NCI-H82 treated with DMSO at 0.1 percent for 48 hours (cell line): ENCODE results near the gene TIGAR.

Source experiments
- DNase-seq: peaks from one replicate; lab custom pipeline; 2025; ENCODE audit not compliant: unreplicated experiment; lab: John Stamatoyannopoulos, UW

TIGAR gene

DNA sequence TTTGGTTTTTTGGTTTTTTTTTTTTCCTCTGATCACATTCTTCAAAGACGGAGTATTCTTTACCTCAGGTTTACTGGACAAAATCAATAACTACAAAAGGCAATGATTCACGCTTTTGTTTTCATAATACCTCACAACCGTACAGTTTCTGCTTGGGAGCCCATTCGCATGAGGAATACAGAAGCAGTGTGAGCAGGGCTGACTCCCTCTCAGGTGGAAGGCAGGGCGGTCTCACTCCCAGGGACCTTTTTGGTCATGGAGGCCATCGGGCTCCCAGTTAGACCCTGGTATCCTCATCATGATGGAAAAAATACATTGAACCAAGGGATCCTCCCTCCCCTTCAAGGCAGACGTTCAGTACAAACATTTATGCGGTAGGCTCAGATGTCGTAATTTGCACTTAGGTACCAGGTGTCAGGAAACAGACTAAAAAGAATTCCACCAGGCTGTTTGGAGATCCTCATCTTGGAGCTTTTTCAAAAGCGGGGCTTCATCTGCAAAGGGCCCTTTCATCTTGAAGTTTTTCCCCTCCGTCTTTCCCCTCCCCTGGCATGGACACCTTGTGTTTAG, 19.0 kb upstream of the TIGAR start:
- no peak for DNase-seq

DNA sequence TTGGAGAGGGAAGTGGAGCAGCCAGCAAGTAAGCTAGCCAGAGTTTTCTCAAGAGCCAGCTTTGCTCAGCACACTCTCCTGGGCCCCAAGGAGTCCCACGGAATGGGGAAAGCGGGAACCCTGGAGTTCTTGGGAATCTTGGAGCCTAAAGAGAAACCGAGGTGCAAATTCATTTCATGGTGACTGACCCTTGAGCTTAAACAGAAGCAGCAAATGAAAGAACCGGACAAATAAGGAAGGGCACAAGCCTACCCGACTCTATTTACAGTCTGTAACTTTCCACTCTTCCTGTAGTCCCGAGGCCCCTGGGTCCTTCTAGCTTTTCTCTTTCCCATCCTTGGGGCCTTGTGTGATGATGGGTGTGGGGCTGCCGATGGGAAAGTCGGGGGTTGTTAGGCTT, 18.1 kb upstream of the TIGAR start:
- no peak for DNase-seq

DNA sequence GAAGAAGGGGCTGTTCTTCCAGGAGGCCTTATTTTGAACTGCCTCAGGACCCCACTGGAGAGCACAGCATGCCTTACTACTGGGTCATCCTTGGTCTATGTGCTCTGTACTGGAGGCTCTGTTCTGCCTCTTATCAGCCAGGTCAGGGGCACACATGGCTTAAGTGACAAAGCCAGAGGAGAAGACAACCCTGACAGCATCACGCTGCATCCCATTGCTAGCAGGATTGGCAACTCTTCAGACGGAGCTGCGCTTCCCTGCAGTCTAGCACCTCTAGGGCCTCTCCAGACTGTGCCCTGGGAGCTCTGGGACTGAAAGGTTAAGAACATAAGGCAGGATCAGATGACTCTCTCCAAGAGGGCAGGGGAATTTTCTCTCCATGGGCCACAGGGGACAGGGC, 17.3 kb upstream of the TIGAR start:
- no peak for DNase-seq

DNA sequence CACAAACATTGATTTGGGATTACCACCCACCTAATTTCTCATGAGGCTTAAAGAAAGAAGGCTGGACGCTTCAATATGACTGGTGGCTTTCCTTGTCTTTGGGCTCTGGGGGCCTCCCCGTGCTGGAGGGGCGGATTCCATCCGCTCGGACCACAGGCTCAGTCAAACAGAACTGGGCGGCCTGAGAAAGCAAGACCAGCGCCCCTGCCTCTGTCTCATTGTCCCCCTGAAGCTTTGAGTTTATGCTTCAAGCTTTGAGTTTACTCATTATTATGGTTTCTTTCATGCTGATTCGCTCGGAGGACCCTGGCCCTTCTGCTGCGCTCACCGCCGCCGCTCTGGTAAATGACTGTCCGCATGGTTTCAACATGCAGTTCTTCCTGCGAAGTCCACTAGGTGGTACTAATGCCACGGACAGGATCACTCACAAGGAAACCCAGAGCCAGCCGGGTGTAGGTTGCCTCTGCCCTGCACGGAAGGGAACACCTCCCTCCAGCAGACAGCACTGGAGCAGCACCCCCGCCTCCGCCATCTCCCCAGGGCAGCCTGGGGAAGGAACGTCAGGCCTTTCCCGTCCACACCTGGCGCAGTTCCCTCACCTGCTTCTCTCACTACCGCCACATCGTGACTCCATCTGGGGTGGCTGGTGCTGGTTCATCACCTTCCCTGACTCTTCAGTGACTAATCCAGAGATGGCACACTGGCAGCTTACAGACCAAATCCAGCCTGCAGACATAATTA, 13.2 kb upstream of the TIGAR start:
- peak; percentile 94 for DNase-seq

DNA sequence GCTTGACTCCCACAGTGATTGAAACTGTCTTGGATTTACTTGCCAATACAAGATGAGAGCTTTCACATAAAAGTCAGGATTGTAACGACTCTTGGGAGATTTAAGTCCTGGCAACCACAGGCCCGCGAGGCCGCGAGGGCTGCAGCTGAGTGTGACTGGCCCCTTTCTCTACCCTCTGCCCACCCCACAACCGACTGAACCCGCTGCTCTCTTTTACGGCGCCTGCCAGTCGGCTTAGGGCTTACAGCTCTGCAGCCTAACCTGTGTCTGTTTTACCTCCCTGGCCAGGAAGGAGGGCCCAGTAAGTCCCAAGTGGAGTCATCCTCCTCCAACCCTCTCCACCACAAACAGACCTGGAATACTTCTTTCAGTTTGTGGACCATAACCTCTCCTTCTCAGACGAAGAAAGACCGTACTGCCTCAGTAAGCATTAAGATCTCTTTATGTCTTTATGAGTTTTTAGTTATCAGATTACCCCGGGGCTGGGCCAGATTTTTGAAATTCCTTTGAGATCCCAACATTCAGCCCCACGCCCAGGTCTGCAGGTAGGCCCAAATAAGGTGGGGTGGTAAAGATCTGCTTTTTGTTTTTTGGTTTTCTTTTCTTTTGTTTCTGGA, 12.6 kb upstream of the TIGAR start:
- peak; percentile 85 for DNase-seq

DNA sequence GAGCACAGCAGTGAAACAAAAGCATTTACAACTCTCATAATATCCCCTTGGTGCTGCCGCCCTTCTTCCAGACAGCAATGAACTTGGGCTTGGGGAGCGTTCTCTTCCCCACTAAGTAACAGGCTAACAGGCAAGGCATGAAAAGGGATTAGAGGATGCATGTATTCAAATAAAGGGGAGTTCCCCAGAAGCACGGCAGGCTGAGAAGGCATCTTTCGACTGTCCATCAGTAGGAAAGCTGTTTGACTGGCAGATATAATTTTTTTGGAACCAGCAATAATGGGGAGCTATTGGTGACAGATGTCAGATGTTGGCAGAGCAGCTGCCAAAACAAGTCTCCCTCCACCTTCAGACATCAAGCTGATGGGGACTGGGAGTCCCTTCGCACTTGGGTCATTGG, 9.2 kb upstream of the TIGAR start:
- peak; percentile 50 for DNase-seq

DNA sequence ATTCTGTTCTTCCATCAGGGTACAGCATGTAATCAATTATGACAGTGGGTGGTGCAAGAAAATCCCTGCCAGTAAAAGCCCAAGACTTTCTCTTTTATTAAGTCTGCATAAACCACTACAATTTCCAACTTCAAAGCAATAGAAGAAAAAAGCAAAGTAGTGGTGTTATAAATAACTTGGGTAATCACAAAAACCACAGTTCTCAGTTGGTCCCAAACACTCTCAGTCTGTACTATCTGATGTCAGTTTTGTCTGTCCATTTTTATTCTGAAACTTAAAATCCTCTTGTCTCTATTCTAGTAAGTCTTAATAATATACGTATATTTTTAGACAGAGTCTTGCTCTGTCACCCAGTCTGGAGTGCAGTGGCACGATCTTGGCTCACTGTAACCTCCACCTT, 8.8 kb upstream of the TIGAR start:
- DNase-seq, result no peak

DNA sequence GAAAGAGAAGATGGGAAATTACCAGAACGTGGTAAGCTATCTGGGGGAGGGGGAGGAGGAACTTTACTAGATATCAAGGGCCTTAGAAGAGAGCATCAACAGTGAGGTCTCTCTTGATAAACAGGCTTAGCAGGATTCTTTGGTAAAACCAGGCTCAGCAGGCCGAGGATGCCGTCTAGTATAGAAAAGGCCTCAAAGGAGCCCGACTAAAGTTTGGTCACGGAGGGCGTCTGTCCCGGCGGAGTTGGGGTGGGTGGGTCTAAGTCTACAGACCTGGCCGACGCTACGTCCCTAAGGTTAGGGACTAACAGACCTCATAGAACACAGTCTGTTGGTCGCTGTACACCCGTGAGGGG, 538 bp upstream of the TIGAR start:
- no peak for DNase-seq

DNA sequence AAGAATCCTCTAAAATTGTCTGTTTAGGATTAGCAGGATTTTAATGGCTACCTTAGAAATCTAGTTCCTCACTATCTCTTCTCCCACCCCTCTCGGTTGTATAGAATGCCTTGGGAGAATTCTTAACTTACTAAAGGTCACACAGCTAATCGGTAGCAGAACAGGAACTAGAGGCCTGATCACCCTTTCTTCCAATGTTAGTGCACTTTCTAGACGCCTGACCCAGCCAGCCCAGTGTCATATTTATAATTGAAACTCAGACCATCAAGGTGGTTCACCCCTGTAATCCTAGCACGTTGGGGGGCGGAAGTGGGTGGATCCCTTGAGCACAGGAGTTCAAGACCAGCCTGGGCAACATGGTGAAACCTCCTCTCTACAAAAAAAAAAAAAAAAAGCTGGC, 1.7 kb downstream of the TIGAR start:
- DNase-seq, result no peak

DNA sequence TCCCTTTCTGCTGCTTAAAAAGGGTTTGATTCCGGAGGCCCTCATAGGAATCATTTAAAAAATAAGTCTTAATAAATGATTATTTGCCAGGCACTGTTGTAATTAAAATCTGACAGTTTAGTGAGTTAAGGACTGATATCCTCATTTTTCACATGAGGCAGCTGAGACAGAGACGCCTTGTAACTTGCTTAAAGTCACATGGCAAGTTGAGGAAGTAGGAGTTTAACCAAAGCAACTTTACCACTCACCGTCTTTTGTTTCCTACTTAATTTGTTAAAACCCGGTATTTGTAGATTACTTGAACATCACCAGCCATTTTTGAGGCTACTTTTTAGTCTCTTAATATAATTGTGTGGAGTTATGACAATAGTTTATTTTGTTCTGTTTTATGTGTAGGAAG, 2.4 kb downstream of the TIGAR start:
- no peak for DNase-seq

DNA sequence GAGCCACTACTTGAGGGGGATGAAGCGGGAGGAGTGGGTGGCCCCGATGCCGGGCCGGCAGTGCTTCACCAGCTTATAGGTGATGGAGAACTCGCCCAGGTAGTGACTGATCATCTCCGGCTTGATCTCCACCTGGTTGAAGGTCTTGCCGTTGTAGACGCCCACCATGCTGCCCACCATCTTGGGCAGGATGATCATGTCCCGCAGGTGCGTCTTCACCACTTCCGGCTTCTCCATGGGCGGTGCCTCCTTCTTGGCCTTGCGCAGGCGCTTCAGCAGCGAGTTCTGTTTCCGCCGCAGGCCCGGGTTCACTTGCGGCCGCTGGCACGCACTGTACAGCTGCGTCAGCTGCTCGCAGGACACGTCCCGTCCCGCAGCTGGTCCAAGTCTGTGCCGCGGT, 3.4 kb downstream of the TIGAR start:
- DNase-seq, result no peak

DNA sequence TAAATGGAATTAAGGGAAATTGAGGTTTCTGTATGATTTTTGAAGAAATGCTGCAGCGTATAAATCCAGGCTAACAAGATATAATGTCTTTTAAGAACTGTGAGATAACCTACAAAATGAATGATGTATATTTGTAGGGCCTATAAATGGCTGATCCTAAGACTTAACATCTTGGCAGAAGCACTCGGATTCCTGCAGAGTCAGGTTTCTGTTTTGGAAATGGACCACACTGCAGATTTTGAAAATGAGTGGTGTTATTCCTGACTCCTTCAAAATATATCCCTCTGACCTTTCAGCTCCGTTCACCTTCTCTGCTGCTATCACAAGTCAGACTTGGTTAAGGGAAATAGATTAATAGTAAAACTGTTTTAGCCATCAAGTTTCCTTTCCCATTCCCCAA, 5.0 kb downstream of the TIGAR start:
- no peak for DNase-seq

DNA sequence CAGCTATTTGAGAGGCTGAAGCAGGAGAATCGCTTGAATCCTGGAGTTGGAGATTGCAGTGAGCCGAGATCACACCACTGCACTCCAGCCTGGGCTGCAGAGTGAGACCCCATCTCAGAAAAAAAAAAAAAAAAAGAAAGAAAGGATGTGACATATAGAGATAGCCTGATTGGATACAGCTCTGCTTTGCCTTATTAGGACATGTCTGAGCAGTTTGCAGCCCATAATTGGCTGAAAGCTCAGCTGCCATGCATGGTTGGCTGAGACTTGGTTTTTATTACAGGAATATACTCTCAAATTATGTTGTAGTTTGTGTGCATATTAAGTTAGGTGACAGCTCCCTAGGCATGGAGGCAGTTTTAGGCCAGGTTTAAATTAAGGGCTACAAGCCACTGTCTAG, 6.3 kb downstream of the TIGAR start:
- no peak for DNase-seq

DNA sequence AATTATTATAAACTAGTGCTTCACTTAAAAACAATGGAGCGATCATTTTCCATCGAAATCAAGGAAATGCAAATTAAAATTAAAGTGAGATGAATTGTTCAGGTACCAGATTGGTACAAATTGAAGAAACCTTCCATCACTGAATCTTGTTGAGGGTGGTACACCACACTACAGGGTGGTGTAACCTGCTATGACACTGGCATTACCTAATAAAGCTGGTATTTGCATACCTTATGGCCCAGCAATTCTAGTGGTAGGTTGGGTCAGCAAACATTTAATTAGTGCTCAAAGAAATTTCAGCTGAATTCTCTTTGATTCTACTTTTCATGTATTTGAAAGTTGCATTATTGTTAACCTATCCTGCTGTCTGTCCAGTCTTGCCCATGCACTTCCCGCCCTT, 9.2 kb downstream of the TIGAR start:
- DNase-seq, result no peak

DNA sequence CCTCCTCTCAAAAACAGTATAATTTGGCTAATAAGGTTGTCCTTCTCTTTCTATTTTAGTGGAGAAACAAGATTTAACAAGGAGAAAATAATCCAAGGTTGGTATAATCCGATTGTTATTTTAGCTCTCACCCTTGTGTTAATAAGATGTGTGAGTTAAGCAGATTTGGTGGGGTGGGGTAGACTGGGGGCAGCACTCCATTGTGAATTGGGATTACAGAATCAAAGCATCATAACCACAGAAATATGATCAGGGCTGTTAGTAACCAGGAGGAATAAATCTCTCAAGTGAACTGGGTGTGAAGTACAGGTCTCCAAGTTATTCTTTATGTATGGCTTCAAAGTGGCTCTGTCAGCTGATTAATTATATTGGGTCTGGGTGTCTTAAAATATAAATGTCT, 10.2 kb downstream of the TIGAR start:
- peak; percentile 88 for DNase-seq

DNA sequence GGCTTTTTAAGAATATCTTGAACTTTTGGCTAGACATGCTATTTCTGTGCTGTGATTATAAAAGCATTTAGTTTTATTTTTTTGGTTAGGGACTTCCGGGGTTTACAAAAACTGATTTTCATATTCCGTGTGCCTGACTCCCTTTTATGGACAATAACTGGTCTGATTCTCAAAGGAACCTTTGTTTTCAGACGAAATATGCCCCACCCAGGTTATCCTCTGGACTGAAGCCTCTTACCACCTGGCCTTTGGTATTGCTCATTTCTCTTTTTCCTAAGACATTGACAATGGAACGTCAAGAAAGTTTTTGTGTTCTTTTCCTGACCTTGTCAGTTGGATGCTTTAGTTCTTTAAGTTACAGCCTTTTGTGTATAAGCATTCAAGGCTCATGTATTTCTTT, 10.8 kb downstream of the TIGAR start:
- no peak for DNase-seq

DNA sequence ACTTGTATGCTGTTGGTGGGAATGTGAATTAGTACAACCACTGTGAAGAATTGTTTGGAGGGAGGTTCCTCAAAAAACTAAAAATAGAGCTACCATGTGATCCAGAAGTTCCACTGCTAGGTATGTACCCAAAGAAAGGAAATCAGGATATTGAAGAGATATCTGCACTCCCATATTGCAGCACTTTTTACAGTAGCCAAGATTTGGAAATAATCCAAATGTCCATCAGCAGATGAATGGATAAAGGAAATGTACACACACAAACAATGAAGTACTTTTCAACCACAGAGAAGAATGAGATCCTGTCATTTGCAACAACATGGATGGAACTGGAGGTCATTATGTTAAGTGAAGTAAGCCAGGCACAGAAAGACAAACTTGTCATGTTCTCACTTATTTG, 25.9 kb downstream of the TIGAR start:
- DNase-seq, result no peak

DNA sequence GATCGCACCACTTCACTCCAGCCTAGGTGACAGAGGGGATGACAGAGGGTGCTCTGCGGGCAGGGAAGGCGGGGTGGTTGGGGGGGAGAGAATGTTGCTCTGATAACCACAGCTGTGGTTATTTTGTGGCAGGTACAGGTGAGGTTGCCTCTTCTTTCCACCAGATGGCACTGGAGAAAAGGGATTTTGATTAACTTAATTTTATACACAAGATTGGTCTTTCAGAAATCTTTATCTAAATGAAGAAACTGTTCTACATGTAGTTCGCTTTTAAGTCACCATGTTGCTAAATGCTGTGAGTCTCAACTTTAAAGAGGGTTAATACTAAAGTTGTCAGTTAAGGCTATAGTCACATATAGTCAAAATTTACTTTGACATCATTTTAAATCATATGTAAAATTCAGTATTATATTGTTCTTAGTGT, 32.8 kb downstream of the TIGAR start:
- DNase-seq, result no peak

DNA sequence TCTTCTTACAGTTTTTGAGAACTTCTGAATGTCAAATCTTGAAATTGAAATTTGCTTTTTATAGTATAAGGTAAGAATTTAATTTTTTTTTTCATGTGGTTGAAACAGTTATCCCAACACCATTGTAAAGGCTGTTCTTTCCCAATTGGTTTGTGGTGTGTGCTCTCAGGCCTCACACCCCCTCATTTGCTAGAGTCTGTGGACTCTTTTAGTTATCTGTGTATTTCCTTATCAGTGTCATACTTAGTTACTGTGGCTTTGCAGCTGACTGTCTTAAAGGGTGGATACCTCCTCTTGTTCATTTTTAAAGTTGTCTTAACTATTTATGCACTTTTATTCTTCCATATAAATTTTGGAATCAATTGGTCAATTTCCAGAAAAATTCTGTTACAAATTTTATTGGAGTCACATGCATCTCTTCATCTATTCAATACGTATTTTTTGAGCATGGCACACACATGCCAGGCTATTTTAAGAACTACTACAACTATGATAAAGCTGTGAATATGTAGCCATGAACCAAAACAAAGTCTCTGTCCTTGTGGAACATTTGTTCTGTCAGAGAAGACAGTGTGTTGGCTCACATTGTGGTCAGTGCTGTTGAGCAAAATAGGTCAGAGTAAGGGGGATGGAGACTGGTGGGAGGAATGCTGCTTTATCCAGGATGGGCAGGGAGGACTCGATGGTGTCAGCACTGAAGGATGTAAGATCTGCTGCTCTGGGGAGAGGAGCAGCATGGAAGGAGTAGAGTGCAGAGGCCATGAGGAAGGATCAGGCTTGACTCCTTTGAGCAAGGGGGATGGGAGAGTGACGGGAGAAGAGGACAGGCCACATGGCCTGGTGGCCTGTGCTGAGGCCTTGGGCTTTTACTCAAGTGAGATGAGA, 34.4 kb downstream of the TIGAR start:
- DNase-seq, result no peak

DNA sequence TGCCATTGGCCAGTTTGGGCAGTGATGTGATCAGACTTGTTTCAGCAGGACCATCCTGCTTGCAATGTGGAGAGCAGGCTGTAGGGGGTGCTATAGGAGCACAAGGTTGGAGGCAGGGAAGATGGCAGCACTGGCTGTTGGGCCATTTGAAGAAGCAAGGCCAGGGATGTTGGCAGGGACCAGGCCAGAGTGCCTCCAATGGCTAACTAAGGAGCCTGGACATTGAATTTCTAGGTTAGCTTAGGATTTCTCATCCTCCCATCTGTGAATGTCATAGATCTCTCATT, 35.0 kb downstream of the TIGAR start:
- DNase-seq, result no peak

DNA sequence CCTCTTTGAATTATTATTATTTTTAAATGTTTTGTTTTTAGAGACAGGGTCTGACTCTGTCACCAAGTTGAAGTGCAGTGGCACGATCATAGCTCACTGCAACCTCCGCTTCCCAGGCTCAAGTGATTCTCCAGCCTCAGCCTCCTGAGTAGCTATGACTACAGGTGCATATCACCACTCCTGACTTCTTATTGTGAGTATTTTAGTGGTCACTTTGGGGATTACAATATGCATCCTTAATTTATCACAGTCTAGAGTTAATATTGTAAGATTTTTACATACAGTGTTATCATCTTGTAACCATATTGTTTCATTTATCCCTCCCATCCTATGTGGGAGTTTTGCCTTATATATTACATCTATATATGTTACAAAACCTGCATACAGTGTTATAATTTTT, 45.1 kb downstream of the TIGAR start:
- DNase-seq, result no peak

DNA sequence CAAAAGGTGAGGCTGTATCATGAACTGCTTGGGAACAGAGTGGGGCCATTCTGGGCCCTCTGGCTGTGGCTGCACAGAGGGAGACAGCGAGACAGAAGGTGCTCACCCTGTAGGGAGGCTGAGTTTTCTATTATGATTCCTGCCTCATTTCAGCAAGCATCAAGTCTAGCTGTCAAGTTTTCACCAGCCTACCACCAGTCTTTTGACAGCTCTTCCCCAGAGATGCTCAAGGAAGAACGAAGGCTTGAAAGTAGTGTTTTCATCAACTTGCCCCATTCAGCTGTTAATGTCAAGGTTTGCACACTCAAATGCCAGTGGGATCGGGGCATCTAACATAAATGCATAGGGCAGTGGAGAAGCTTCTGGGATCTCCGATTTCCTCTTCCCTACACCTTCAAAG, 48.5 kb downstream of the TIGAR start:
- no peak for DNase-seq
